Muscle layer of colon (tissue), 2 donors: ENCODE measurements around the gene PRCP.

Experiments used
- H3K27ac ChIP-seq: one replicate; pipeline ENCODE4 v1.7.0; 2013; ENCODE audit warnings: low read depth, mild to moderate bottlenecking, low read length, moderate library complexity
- H3K27me3 ChIP-seq, 2 donors: one replicate each; pipeline ENCODE4 v1.7.0; 2013; ENCODE audit warnings: low read length in 2 of 2, mild to moderate bottlenecking in 2 of 2; ENCODE audit not compliant: insufficient read depth in 2 of 2, control insufficient read depth in 1 of 2
- H3K36me3 ChIP-seq: one replicate; pipeline ENCODE4 v1.7.0; 2013; ENCODE audit warnings: mild to moderate bottlenecking, low read length; ENCODE audit not compliant: insufficient read depth
- H3K4me1 ChIP-seq: one replicate; pipeline ENCODE4 v1.7.0; 2013; ENCODE audit warnings: mild to moderate bottlenecking, low read length; ENCODE audit not compliant: insufficient read depth
- H3K4me3 ChIP-seq, 2 donors: one replicate each; pipeline ENCODE4 v1.7.0; 2013; ENCODE audit warnings: low read length in 2 of 2, low read depth in 1 of 2, mild to moderate bottlenecking in 1 of 2, moderate library complexity in 1 of 2
- H3K9ac ChIP-seq: one replicate; pipeline ENCODE4 v1.7.0; 2013; ENCODE audit warnings: low read length
- H3K9me3 ChIP-seq: one replicate; pipeline ENCODE4 v1.7.0; 2013; ENCODE audit warnings: mild to moderate bottlenecking, low read length
- donor health status: abdominal sarcoma.
- donor health status: Adenocarcinoma of cecum.

PRCP gene

GRCh38 chr11:82890936-82891335 lies 9.3 kb downstream of the PRCP start:
- Histone ChIP-seq H3K27ac (no peak overlapping the region), H3K36me3 (no peaks in the 10 kb centered on the region)

GRCh38 chr11:82890002-82890341 lies 10.3 kb downstream of the PRCP start:
- Histone ChIP-seq H3K9me3 (no peaks in the 10 kb centered on the region), H3K4me3 (no peak overlapping the region), H3K36me3 (no peaks in the 10 kb centered on the region), H3K4me1 (no peaks in the 10 kb centered on the region), H3K27ac (no peak overlapping the region), H3K9ac (no peak overlapping the region), H3K27me3 (no peaks in the 10 kb centered on the region)

More at GRCh38 chr11:82890936-82891335, 9.3 kb downstream of the PRCP start:
- no peaks in the 10 kb centered on the region for H3K27me3 ChIP-seq
- H3K4me3 ChIP-seq, result no peak overlapping the region
- H3K9ac ChIP-seq, result no peak overlapping the region
- H3K4me1 ChIP-seq, result no peaks in the 10 kb centered on the region
- H3K9me3 ChIP-seq, result no peaks in the 10 kb centered on the region

GRCh38 chr11:82889133-82890001 lies 10.9 kb downstream of the PRCP start:
- Histone ChIP-seq H3K9ac (no peak overlapping the region), H3K4me3 (no peak overlapping the region), H3K27ac (no peak overlapping the region)

DNA sequence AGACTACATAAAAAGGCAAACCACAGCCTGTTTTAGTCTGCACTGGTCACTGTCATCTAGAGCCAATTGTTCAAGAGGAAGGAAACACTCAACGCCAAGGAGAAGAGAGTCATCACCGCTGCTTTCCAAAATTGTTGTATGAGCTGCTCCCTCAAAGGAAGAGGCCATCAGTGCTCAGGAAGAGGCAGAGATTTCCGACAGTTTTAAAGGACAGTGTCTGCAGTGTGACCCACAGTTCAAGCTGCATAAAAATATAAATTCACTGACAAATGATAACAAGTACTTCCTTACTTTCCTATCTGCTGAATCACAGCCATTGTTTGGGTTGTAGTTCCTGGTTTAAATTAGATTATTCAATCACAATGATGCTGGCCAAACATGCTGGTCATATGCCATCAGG lies 16.4 kb downstream of the PRCP start:
- no peak overlapping the region for H3K27ac ChIP-seq
- no peaks in the 10 kb centered on the region for H3K9me3 ChIP-seq
- H3K4me1 ChIP-seq, result peaks cover 6% of the 10 kb centered on the region
- H3K27me3 ChIP-seq, result no peaks in the 10 kb centered on the region
- no peak overlapping the region for H3K4me3 ChIP-seq
- H3K36me3 ChIP-seq, result no peaks in the 10 kb centered on the region
- no peak overlapping the region for H3K9ac ChIP-seq

More at GRCh38 chr11:82889133-82890001, 10.9 kb downstream of the PRCP start:
- no peaks in the 10 kb centered on the region for H3K4me1 ChIP-seq
- H3K27me3 ChIP-seq, result no peaks in the 10 kb centered on the region
- H3K36me3 ChIP-seq, result no peaks in the 10 kb centered on the region
- H3K9me3 ChIP-seq, result no peaks in the 10 kb centered on the region

- H3K4me3 ChIP-seq, result no peak overlapping the region
- no peaks in the 10 kb centered on the region for H3K27me3 ChIP-seq
- no peaks in the 10 kb centered on the region for H3K9me3 ChIP-seq
- no peaks in the 10 kb centered on the region for H3K36me3 ChIP-seq
- H3K9ac ChIP-seq, result no peak overlapping the region
- no peak overlapping the region for H3K27ac ChIP-seq
- peaks cover 7% of the 10 kb centered on the region for H3K4me1 ChIP-seq
Measured at GRCh38 chr11:82874646-82875523, 25.3 kb downstream of the PRCP start.

DNA sequence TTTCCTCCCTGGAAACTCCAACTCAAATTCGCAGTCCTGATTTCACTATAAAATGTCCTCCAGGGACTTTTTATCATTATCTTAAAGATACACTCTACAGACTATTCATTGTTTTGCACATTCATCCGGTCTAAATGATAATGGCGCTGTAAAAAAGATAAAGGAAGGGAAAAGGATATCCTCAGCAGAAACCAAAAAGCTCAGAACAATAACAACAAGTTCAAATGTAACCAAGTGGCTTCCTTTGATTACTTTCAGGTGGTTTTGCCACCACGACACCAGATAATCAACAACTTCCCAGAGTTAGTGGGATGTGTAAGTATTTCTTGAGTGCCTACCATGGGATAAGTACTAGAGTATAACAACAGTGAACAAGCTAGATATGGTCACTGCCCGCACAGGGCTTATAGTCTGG lies 26.3 kb downstream of the PRCP start:
- Histone ChIP-seq H3K36me3 (no peaks in the 10 kb centered on the region), H3K27ac (no peak overlapping the region), H3K9me3 (no peaks in the 10 kb centered on the region)

DNA sequence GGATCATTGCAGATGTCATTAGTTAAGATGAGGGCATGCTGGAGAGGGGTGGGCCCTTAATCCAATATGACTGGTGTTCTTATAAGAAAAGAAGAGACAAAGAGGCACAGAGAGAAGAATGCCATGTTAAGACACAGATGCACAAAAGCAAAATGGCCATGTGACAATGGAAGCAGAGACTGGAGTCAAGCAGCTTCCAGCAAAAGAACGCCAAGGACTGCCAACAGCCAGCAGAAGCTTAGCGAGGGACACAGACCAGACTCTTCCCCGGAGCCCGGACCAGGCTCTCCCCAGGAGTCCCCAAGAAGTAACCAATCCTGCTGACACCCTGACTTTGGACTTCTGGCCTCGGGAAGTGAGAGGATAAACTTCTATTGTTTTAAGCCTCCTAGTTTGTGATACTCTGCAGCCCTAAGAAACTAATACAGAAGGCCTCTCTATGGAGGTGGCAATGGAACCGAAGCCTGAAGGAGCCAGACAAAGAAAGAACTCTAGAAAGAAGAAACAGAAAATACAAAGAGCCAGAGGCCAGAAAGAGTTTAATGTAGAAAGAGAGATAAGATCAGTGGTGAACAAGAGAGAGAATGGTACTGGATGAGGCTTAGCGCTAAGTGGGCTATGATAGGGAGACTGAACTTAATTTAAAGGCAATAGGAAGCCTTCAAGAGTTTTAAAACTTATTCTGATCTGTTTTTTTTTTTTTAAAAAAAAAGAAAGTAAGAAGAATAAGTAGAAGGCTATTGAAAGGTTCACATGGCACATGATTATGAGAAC lies 27.7 kb downstream of the PRCP start:
- no peaks in the 10 kb centered on the region for H3K9me3 ChIP-seq
- H3K27me3 ChIP-seq, result no peaks in the 10 kb centered on the region
- no peak overlapping the region for H3K9ac ChIP-seq
- peaks cover 15% of the 10 kb centered on the region for H3K4me1 ChIP-seq
- no peak overlapping the region for H3K4me3 ChIP-seq
- no peaks in the 10 kb centered on the region for H3K36me3 ChIP-seq
- H3K27ac ChIP-seq, result no peak overlapping the region

More for the DNA sequence above, 26.3 kb downstream of the PRCP start:
- Histone ChIP-seq H3K4me1 (peaks cover 13% of the 10 kb centered on the region), H3K27me3 (no peaks in the 10 kb centered on the region), H3K9ac (no peak overlapping the region), H3K4me3 (no peak overlapping the region)

DNA sequence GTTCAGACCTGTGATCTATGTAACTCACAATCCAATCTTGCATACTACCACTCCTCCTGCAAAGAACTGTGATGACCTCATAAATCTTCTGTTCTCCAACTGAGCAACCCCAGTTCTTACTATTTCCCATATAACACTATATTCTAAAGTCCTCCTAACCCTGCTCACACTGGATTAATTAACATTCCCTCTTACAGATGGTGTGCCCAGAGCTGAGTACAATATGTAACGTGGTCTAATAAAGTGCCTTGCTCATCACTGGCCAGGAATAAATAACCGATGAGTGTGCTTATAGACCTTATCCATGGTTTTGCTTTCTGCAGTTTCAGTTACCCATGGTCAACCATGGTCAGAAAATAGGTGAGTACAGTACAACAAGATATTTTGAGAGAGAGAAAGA lies 28.6 kb downstream of the PRCP start:
- H3K27ac ChIP-seq, result no peak overlapping the region
- no peaks in the 10 kb centered on the region for H3K36me3 ChIP-seq
- peaks cover 20% of the 10 kb centered on the region for H3K4me1 ChIP-seq
- no peak overlapping the region for H3K9ac ChIP-seq
- H3K27me3 ChIP-seq, result no peaks in the 10 kb centered on the region
- H3K4me3 ChIP-seq, result no peak overlapping the region
- H3K9me3 ChIP-seq, result no peaks in the 10 kb centered on the region

DNA sequence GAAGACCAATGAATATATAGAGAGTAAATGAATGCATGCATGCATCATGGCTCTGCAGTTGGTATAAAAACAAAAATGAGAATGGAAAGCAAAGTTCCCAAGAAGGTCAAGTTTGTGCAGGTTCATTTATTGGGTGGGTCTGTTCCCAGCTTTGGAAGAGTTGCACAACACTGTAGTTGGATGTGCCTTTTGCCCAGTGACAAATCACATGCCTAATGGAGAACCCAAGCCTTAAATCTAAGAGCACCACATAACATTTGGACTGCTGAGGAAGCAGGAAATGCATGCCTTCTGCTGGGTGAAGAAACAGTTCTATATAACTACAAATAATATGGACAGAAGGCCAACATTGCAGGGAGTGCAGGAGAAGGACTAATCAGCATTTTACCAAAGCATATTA lies 30.6 kb downstream of the PRCP start:
- Histone ChIP-seq H3K9me3 (no peaks in the 10 kb centered on the region), H3K4me3 (no peak overlapping the region), H3K9ac (no peak overlapping the region), H3K36me3 (no peaks in the 10 kb centered on the region), H3K27ac (no peak overlapping the region), H3K4me1 (peaks cover 23% of the 10 kb centered on the region), H3K27me3 (no peaks in the 10 kb centered on the region)

DNA sequence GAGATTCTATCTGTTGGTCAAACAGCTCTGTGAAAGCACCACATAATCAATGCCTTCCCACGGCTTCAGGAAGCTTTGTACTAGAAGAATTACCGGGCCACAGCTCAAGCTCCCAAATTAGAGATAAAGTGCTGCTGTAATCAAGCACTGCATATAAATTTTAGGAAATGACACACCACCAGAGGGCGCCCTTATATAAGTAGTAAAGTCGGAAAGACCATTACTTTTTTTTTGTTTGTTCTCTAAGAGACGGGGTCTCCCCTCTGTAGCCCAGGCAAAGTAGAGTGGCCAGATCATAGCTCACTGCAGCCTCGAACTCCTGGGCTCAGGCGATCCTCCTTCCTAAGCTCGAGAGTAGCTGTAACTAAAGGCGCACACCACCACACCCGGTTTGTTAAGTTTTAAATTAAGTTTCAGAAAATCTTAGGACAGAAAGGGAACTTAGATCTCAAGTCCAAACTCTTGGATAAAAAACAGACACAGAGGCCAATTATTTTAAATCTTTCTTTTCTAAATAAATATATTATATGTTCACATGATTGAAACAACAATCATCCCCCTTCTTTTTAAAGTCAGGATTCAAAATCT lies 32.6 kb downstream of the PRCP start:
- no peak overlapping the region for H3K9ac ChIP-seq
- H3K4me1 ChIP-seq, result peaks cover 30% of the 10 kb centered on the region

DNA sequence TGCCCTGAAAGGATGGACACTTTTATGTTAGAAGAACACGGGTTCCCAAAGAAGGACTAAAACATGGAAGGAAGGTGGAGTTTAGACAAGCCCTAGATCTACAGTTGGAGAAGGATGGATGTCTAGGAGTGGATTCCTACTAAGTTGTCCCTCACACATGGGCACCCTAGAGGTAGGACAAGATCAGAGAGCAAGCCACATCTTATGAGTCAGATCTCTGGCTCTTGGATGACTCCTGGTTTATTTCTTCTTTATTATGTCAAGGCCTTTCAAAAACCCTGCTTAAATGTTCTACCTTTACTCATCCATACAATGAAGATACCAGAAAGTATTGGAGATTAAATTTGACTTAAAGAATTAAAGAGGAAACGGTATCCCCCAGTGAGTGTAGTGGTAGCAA lies 34.4 kb downstream of the PRCP start:
- Histone ChIP-seq H3K9me3 (no peaks in the 10 kb centered on the region), H3K27ac (no peak overlapping the region), H3K4me1 (peaks cover 30% of the 10 kb centered on the region)

More for the DNA sequence above, 32.6 kb downstream of the PRCP start:
- H3K4me3 ChIP-seq, result peak overlapping the region in 1 of 2 donors; percentile 42
- H3K27ac ChIP-seq, result no peak overlapping the region
- H3K36me3 ChIP-seq, result no peaks in the 10 kb centered on the region
- H3K9me3 ChIP-seq, result no peaks in the 10 kb centered on the region
- H3K27me3 ChIP-seq, result no peaks in the 10 kb centered on the region

More for the DNA sequence above, 34.4 kb downstream of the PRCP start:
- H3K9ac ChIP-seq, result no peak overlapping the region
- H3K36me3 ChIP-seq, result no peaks in the 10 kb centered on the region
- H3K4me3 ChIP-seq, result no peak overlapping the region
- H3K27me3 ChIP-seq, result no peaks in the 10 kb centered on the region
